Choroid plexus epithelial cell (primary cell): ENCODE data around the gene MSMO1.
"Not testable (repeated sequence)": the region's sequence is repeated elsewhere in the genome, so short reads cannot be mapped to it uniquely, and the experiment has no call there.

Experiments
- DNase-seq: peaks from one replicate; pipeline ENCODE4 v3.0.0-alpha.2; 2010; ENCODE audit warnings: low read depth
- H3K4me3 ChIP-seq: 2 replicates; pipeline ENCODE4 v1.5.1; 2011; ENCODE audit warnings: low read depth, mild to moderate bottlenecking, control low read depth, low read length, moderate library complexity
- TF ChIP-seq, protein P1 (sequence below): conservative IDR thresholded peaks from 2 replicates; pipeline ENCODE4 v1.5.1; 2011; ENCODE audit warnings: low read depth, mild to moderate bottlenecking, control low read depth, inconsistent platforms, low read length, moderate library complexity

The MSMO1 gene

DNA sequence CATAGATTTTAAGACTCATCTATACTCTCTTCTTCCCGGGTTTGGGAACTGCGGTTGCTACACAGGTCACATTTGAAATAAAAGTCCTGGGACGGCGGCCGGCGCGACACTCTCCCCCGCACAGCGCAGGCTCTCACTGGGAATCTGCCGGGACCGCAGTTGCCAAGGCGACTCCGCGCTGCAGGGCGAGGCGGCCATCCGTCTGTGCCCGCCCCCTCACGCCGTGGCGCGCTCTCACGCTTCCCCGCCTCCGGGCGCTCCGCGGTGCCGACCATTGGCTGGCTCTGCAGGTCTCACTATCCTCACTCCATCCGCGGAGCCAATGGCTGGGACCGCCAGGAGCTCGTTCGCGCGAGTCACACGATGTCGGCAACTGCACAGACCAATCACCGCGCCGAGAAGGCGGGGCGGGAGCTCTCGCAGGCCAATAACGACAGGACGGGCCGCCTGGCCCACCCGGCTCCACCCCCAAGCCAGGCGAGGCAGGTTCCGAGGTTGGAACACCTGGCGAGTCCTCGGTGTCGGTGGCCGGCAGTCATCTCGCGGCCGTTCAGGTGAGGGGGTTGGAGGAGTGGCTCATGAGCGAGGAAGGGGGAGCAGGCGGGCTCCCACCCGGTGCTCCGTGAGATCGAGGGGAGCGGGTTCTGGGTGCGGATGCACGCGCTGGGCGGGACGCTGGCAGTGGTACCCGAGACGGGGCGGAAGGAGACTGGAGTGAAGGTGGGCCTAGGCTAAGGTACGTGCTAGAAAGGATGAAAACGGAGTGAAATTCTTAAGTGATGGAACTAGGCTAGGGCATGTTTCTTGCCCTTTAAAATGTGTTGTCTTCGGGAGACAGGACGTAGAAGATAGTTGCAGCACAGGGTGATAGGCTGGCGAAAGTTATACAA, at the start of gene MSMO1:
TSS of gene MSMO1 (plus strand) at position 459 of the 890 bp plus-strand sequence. CDS start 5,702 bp downstream, outside the sequence.
- peak within 1 kb of the TSS; percentile 91 for H3K4me3 ChIP-seq
- TF ChIP-seq, protein P1, sequence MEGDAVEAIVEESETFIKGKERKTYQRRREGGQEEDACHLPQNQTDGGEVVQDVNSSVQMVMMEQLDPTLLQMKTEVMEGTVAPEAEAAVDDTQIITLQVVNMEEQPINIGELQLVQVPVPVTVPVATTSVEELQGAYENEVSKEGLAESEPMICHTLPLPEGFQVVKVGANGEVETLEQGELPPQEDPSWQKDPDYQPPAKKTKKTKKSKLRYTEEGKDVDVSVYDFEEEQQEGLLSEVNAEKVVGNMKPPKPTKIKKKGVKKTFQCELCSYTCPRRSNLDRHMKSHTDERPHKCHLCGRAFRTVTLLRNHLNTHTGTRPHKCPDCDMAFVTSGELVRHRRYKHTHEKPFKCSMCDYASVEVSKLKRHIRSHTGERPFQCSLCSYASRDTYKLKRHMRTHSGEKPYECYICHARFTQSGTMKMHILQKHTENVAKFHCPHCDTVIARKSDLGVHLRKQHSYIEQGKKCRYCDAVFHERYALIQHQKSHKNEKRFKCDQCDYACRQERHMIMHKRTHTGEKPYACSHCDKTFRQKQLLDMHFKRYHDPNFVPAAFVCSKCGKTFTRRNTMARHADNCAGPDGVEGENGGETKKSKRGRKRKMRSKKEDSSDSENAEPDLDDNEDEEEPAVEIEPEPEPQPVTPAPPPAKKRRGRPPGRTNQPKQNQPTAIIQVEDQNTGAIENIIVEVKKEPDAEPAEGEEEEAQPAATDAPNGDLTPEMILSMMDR: no peak
- DNase-seq: peak; percentile 100

DNA sequence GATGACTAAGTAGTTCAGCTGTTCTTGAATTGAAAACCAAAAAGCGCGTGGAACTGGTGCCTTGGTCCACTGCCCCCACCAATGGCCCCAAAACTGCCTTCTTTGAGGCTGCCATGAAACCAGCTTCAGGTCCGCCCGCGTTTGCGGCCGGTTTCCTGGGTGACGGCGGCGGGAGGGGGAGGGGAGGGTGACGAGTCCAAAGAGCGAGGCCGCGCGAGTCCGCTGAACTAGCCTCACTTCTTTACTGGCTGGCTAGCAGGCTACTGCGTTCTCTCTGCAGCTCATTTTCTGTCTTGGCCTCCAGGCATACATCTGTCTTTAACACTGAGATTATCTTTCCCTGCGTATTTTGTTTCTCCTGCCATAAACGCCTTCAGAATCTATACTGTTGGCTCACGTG, 47.9 kb upstream of the MSMO1 start:
- not testable (repeated sequence) for H3K4me3 ChIP-seq, DNase-seq

- not testable (repeated sequence) for DNase-seq
Observed at GRCh38 chr4:165284697-165285096, 42.8 kb upstream of the MSMO1 start.

DNA sequence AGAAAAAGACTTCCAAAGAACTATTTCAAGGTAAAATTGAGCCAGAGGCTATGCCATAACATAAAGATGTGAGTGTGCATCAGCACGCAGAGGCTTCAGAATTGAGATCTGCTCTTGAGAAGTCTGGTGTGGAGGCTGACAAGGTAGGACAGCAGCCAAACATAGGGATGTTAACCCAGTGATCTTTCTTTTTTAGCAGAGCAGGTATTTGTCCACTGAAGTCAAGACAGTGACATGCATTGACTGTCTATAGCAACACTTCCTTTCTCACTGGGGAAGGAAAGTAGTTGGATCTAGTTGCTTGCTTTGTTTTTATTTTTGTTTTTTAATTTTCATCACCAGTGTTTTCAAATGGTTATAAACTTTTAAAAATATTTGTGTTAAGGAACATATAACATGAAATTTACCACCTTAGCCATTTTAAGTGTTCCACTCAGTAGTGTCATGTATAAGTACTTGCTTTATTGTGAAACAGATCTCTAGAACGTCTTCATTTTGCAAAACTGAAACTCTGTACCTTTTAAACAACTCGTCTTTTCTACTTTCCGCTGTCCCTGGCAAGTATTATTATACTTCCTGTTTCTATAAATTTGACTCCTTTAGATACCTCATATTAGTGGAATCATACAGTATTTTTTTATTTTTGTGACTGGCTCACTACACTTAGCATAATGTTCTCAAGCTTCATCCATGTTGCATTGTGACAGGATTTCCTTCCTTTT, 40.7 kb upstream of the MSMO1 start:
- H3K4me3 ChIP-seq, DNase-seq: not testable (repeated sequence)

More at GRCh38 chr4:165284697-165285096, 42.8 kb upstream of the MSMO1 start:
- not testable (repeated sequence) for H3K4me3 ChIP-seq

DNA sequence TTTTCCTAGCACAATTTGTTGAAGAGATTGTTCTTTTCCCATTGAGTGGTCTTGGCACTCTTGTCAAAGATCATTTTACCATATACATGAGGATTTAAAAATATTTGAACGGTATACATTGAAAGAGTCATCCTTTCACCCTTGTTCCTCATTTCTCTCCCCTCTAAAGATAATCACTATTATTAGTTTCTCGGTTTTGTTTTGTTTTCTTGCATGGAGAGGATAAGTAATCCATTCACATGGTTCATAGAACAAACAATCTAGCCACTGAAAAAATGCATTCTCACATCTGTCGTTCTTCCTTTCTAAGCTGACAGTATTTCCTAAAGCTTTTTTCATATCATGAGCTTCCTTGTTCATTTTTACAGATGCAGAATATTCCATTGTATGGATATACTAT, 39.2 kb upstream of the MSMO1 start:
- H3K4me3 ChIP-seq: no peak overlapping the region
- TF ChIP-seq, protein P1: no peak
- no peak for DNase-seq

DNA sequence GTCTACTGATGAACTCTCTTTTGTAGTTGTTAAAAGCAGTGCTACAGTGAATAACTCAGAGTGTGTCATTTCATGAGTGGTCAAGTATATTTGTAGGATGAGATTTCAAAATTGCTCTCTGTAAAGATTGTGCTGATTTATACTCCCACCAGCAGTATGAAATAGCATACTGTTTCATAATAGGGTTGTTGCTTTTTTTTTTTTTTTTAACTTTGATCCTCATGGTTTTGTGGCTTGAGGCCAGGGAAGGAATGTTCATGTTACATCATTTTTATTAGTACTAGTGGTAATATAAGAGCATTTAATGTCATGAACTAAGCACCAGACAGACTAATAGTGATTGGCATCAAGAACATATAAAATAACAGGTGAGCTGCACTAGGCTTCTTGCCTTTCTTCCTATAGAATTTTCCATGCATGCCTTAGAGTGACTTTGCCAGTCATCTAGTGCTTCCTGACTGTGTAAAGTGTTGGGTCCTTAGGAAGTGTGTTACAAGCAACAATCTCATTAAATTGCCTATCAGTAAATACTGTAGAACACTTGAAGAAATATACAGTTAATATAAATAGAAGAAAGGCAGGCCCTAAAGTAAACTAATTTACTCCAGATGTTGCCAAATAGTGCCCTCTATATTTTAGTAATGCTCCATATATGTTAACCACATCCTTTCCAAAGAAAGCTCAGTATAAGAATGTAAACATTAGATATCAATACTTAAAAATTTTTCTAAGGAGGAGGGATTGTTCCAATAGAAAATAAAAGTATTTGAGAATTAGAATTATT, 38.6 kb upstream of the MSMO1 start:
- H3K4me3 ChIP-seq: no peak overlapping the region
- TF ChIP-seq, protein P1: no peak
- peak; percentile 90 for DNase-seq

- DNase-seq: no peak
- no peak overlapping the region for H3K4me3 ChIP-seq
- TF ChIP-seq, protein P1: no peak
Observed at GRCh38 chr4:165289423-165289785, 38.1 kb upstream of the MSMO1 start.

- no peak for DNase-seq
- H3K4me3 ChIP-seq: no peak overlapping the region
- TF ChIP-seq, protein P1: no peak
Observed at GRCh38 chr4:165293061-165293460, 34.4 kb upstream of the MSMO1 start.
